GM23338 (cell line): ENCODE measurements around the gene ARRB1. TPM values are rescaled to one million over a fixed set of nuclear protein-coding genes. Genes with fewer than 3 reads are reported as not detected.
A peak's percentile ranks its signal among the peaks of the same experiment; 100 is the strongest.
"Not testable (repeated sequence)": the region's sequence is repeated elsewhere in the genome, so short reads cannot be mapped to it uniquely, and the experiment has no call there.

ENCODE experiments used
- ATAC-seq: fragments of 200-7000 bp; cut with Tn5 transposase; 3 replicates; pipeline ENCODE4 v1.9.1; 2020
- DNase-seq: peaks from one replicate; pipeline ENCODE4 v3.0.0-alpha.2; 2015; ENCODE audit warnings: low spot score
- H2AFZ ChIP-seq: fragments of 200-600 bp; sonication (generic); 2 replicates; pipeline ENCODE4 v1.8.0; 2016; ENCODE audit warnings: antibody characterized with exemption, mild to moderate bottlenecking, moderate library complexity
- H3F3A ChIP-seq: fragments of 200-600 bp; sonication (generic); replicated peaks from 2 replicates; pipeline ENCODE4 v1.8.0; 2017; ENCODE audit warnings: antibody characterized with exemption, mixed run types, low read depth
- H3K27ac ChIP-seq: fragments of 200-600 bp; sonication (generic); 2 replicates; pipeline ENCODE4 v1.6.1; 2016; ENCODE audit warnings: low read depth
- H3K27me3 ChIP-seq: fragments of 200-600 bp; sonication (generic); 2 replicates; pipeline ENCODE4 v1.8.0; 2016; ENCODE audit warnings: mild to moderate bottlenecking, mixed run types, moderate library complexity; ENCODE audit not compliant: insufficient read depth
- H3K36me3 ChIP-seq: fragments of 200-600 bp; sonication (generic); 2 replicates; pipeline ENCODE4 v1.8.0; 2016; ENCODE audit warnings: mild to moderate bottlenecking; ENCODE audit not compliant: insufficient read depth
- H3K4me1 ChIP-seq: fragments of 200-600 bp; sonication (generic); 2 replicates; pipeline ENCODE4 v1.8.0; 2016; ENCODE audit warnings: mild to moderate bottlenecking, moderate library complexity; ENCODE audit not compliant: insufficient read depth
- H3K4me2 ChIP-seq: fragments of 200-600 bp; sonication (generic); 2 replicates; pipeline ENCODE4 v1.7.1; 2017; ENCODE audit warnings: mixed run types
- H3K4me3 ChIP-seq: fragments of 200-600 bp; sonication (generic); 2 replicates; pipeline ENCODE4 v1.6.1; 2016; ENCODE audit warnings: mixed run types
- H3K79me2 ChIP-seq: fragments of 200-600 bp; sonication (generic); replicated peaks from 2 replicates; pipeline ENCODE4 v1.8.0; 2017; ENCODE audit warnings: mild to moderate bottlenecking; ENCODE audit not compliant: insufficient read depth
- H3K9me2 ChIP-seq: fragments of 200-600 bp; sonication (generic); 2 replicates; pipeline ENCODE4 v1.8.0; 2017; ENCODE audit not compliant: insufficient read depth
- H4K20me1 ChIP-seq: fragments of 200-600 bp; sonication (generic); replicated peaks from 2 replicates; pipeline ENCODE4 v1.8.0; 2017; ENCODE audit warnings: mild to moderate bottlenecking; ENCODE audit not compliant: insufficient read depth
- H3K27ac Mint-ChIP-seq: 2 replicates; pipeline ENCODE4 v1.8.0; 2020; ENCODE audit warnings: inconsistent platforms, mild to moderate bottlenecking, moderate library complexity, mixed read lengths
- H3K27me3 Mint-ChIP-seq: 3 replicates; pipeline ENCODE4 v1.8.0; 2022; ENCODE audit warnings: low read depth, mild to moderate bottlenecking, moderate library complexity, mixed read lengths, inconsistent platforms; ENCODE audit not compliant: insufficient read depth, poor library complexity
- H3K36me3 Mint-ChIP-seq: 3 replicates; pipeline ENCODE4 v1.8.0; 2021; ENCODE audit warnings: low read depth, mild to moderate bottlenecking, inconsistent platforms, moderate library complexity, mixed read lengths
- H3K4me1 Mint-ChIP-seq: 3 replicates; pipeline ENCODE4 v1.8.0; 2020; ENCODE audit warnings: mild to moderate bottlenecking, inconsistent platforms, mixed read lengths
- H3K4me3 Mint-ChIP-seq: 3 replicates; pipeline ENCODE4 v1.8.0; 2021; ENCODE audit warnings: moderate library complexity, mild to moderate bottlenecking, inconsistent platforms, mixed read lengths
- H3K9me3 Mint-ChIP-seq: 3 replicates; pipeline ENCODE4 v1.8.0; 2020; ENCODE audit warnings: moderate library complexity, mild to moderate bottlenecking, inconsistent platforms, mixed read lengths
- JUNB ChIP-seq: IDR thresholded peaks from one replicate; pipeline ENCODE4 v1.6.1; 2016; ENCODE audit warnings: antibody characterized with exemption; ENCODE audit not compliant: unreplicated experiment
- STAT1 ChIP-seq: IDR thresholded peaks from one replicate; pipeline ENCODE4 v1.6.1; 2016; ENCODE audit warnings: antibody characterized with exemption; ENCODE audit not compliant: unreplicated experiment
- ZNF114 ChIP-seq: fragments of 250-450 bp; sonication (Bioruptor Pico); IDR thresholded peaks from 2 replicates; pipeline ENCODE4 v1.5.0; 2020; ENCODE audit warnings: mild to moderate bottlenecking, moderate library complexity
- polyA plus RNA-seq: library from polyadenylated mRNA; unstranded; fragments of >200 nt; fragmentation: Nextera tagmentation; extraction: Ambion mirVana; gene quantifications from 2 replicates; pipeline ENCODE4 v1.2.1, GENCODE V29; 2016
- total RNA-seq: library from RNA; depleted of rRNA; stranded (reverse); fragments of >200 nt; shearing (Covaris generic); gene quantifications from 2 replicates; pipeline ENCODE4 v1.2.3, GENCODE V29; 2014
- TF ChIP-seq, protein P1 (sequence below): fragments of 250-450 bp; sonication (Bioruptor Pico); IDR thresholded peaks from 2 replicates; pipeline ENCODE4 v1.5.0; 2020; ENCODE audit warnings: mild to moderate bottlenecking, moderate library complexity
- TF ChIP-seq, protein P2 (sequence below), 2 experiments: fragments of 200-600 bp in 1 of 2; sonication (generic) in 1 of 2; conservative IDR thresholded peaks; 2 replicates each; pipeline versions ENCODE4 v1.5.1 to v1.6.1; 2016 to 2017; ENCODE audit warnings: antibody characterized with exemption in 2 of 2, low read depth in 2 of 2, mild to moderate bottlenecking in 2 of 2, moderate library complexity in 1 of 2

ARRB1 gene
- total and polyA plus RNA-seq, 2 experiments from 2014 or later = 6.3 to 11.1 TPM

DNA sequence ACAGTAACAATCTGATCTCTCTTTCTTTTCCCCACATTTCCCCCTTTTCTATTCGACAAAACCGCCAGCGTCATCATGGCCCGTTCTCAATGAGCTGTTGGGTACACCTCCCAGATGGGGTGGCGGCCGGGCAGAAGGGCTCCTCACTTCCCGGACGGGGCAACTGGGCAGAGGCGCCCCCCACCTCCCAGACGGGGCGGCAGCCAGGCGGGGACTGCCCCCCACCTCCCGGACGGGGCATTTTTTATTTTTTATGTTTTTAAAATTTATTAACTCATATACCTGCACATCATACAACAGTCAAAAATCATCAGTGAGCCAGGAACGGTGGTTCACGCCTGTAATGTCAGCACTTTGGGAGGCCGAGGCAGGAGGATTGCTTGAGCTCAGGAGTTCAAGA, 27.3 kb upstream of the ARRB1 start:
- not testable (repeated sequence) for H3K36me3 Mint-ChIP-seq, H2AFZ ChIP-seq, H3K4me2 ChIP-seq, H3K27me3 ChIP-seq, H4K20me1 ChIP-seq, H3K27ac ChIP-seq, H3K4me1 ChIP-seq, H3F3A ChIP-seq, H3K79me2 ChIP-seq, H3K9me2 ChIP-seq, ATAC-seq, H3K27ac Mint-ChIP-seq, H3K27me3 Mint-ChIP-seq, H3K36me3 ChIP-seq, DNase-seq, H3K4me3 Mint-ChIP-seq, H3K9me3 Mint-ChIP-seq, H3K4me3 ChIP-seq
- peaks cover 17% of the 10 kb centered on the region for H3K4me1 Mint-ChIP-seq

- H2AFZ ChIP-seq = 0 out of 2 replicates have a peak overlapping the region, but pooled peaks have one; percentile 10
- H3K27ac Mint-ChIP-seq = peak overlapping the region; percentile 62; the same call in 1 of the 2 replicates
- H3K9me2 ChIP-seq = no peaks in the 10 kb centered on the region
- no peak overlapping the region for H3K27ac ChIP-seq
- H3K4me3 ChIP-seq = no peak overlapping the region
- H3K36me3 Mint-ChIP-seq = no peaks in the 10 kb centered on the region; the same call in 2 of the 3 replicates
- DNase-seq (peak; percentile 44), ATAC-seq (peak; percentile 78)
- H3F3A ChIP-seq = no peaks in the 10 kb centered on the region
- no peaks in the 10 kb centered on the region for H3K79me2 ChIP-seq
- peaks cover 9% of the 10 kb centered on the region for H3K4me1 Mint-ChIP-seq
- no peak overlapping the region for H3K4me3 Mint-ChIP-seq
- no peaks in the 10 kb centered on the region for H3K27me3 ChIP-seq
- no peaks in the 10 kb centered on the region for H3K9me3 Mint-ChIP-seq
- H3K4me2 ChIP-seq = no peak overlapping the region
- H3K27me3 Mint-ChIP-seq = peaks cover 7% of the 10 kb centered on the region
- TF ChIP-seq ZNF114 (CRISPR knock-in tag) (no peak), STAT1 (no peak), JUNB (no peak)
- TF ChIP-seq, protein P1, sequence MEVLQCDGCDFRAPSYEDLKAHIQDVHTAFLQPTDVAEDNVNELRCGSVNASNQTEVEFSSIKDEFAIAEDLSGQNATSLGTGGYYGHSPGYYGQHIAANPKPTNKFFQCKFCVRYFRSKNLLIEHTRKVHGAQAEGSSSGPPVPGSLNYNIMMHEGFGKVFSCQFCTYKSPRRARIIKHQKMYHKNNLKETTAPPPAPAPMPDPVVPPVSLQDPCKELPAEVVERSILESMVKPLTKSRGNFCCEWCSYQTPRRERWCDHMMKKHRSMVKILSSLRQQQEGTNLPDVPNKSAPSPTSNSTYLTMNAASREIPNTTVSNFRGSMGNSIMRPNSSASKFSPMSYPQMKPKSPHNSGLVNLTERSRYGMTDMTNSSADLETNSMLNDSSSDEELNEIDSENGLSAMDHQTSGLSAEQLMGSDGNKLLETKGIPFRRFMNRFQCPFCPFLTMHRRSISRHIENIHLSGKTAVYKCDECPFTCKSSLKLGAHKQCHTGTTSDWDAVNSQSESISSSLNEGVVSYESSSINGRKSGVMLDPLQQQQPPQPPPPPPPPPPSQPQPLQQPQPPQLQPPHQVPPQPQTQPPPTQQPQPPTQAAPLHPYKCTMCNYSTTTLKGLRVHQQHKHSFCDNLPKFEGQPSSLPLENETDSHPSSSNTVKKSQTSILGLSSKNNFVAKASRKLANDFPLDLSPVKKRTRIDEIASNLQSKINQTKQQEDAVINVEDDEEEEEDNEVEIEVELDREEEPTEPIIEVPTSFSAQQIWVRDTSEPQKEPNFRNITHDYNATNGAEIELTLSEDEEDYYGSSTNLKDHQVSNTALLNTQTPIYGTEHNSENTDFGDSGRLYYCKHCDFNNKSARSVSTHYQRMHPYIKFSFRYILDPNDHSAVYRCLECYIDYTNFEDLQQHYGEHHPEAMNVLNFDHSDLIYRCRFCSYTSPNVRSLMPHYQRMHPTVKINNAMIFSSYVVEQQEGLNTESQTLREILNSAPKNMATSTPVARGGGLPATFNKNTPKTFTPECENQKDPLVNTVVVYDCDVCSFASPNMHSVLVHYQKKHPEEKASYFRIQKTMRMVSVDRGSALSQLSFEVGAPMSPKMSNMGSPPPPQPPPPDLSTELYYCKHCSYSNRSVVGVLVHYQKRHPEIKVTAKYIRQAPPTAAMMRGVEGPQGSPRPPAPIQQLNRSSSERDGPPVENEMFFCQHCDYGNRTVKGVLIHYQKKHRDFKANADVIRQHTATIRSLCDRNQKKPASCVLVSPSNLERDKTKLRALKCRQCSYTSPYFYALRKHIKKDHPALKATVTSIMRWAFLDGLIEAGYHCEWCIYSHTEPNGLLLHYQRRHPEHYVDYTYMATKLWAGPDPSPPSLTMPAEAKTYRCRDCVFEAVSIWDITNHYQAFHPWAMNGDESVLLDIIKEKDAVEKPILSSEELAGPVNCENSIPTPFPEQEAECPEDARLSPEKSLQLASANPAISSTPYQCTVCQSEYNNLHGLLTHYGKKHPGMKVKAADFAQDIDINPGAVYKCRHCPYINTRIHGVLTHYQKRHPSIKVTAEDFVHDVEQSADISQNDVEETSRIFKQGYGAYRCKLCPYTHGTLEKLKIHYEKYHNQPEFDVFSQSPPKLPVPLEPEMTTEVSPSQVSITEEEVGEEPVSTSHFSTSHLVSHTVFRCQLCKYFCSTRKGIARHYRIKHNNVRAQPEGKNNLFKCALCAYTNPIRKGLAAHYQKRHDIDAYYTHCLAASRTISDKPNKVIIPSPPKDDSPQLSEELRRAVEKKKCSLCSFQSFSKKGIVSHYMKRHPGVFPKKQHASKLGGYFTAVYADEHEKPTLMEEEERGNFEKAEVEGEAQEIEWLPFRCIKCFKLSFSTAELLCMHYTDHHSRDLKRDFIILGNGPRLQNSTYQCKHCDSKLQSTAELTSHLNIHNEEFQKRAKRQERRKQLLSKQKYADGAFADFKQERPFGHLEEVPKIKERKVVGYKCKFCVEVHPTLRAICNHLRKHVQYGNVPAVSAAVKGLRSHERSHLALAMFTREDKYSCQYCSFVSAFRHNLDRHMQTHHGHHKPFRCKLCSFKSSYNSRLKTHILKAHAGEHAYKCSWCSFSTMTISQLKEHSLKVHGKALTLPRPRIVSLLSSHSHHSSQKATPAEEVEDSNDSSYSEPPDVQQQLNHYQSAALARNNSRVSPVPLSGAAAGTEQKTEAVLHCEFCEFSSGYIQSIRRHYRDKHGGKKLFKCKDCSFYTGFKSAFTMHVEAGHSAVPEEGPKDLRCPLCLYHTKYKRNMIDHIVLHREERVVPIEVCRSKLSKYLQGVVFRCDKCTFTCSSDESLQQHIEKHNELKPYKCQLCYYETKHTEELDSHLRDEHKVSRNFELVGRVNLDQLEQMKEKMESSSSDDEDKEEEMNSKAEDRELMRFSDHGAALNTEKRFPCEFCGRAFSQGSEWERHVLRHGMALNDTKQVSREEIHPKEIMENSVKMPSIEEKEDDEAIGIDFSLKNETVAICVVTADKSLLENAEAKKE (CRISPR knock-in tag) = no peak
- TF ChIP-seq, protein P2, sequence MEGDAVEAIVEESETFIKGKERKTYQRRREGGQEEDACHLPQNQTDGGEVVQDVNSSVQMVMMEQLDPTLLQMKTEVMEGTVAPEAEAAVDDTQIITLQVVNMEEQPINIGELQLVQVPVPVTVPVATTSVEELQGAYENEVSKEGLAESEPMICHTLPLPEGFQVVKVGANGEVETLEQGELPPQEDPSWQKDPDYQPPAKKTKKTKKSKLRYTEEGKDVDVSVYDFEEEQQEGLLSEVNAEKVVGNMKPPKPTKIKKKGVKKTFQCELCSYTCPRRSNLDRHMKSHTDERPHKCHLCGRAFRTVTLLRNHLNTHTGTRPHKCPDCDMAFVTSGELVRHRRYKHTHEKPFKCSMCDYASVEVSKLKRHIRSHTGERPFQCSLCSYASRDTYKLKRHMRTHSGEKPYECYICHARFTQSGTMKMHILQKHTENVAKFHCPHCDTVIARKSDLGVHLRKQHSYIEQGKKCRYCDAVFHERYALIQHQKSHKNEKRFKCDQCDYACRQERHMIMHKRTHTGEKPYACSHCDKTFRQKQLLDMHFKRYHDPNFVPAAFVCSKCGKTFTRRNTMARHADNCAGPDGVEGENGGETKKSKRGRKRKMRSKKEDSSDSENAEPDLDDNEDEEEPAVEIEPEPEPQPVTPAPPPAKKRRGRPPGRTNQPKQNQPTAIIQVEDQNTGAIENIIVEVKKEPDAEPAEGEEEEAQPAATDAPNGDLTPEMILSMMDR (conservative IDR thresholded peaks at IDR 0.05; ENCODE audit: low read depth in 2 of 2) = peak; percentile 38 to 52
- H3K36me3 ChIP-seq = no peaks in the 10 kb centered on the region
- H4K20me1 ChIP-seq = no peaks in the 10 kb centered on the region
- H3K4me1 ChIP-seq = no peaks in the 10 kb centered on the region
These were observed 24.7 kb upstream of the ARRB1 start for GRCh38 chr11:75376175-75376574.
